Transverse colon (tissue), 4 donors: ENCODE results near the gene SEMA4G. TPM values are rescaled to one million over a fixed set of nuclear protein-coding genes. Genes with fewer than 3 reads are reported as not detected.

Experiments
- DNase-seq: peaks from one replicate; pipeline ENCODE4 v3.0.0-alpha.2; 2019
- H3K27ac ChIP-seq, 4 donors: fragments of 200-600 bp; sonication (generic); 2 replicates each; pipeline ENCODE4 v1.5.1; 2016 to 2018; ENCODE audit warnings: inconsistent platforms in 4 of 4
- H3K27me3 ChIP-seq: fragments of 200-600 bp; sonication (generic); 2 replicates; pipeline ENCODE4 v1.5.1; 2017; ENCODE audit warnings: inconsistent platforms
- H3K36me3 ChIP-seq, 4 donors: fragments of 200-600 bp; sonication (generic); 2 replicates each; pipeline ENCODE4 v1.5.1; 2017 to 2019; ENCODE audit warnings: inconsistent platforms in 4 of 4
- H3K4me1 ChIP-seq, 4 donors: fragments of 200-600 bp; sonication (generic); 2 replicates each; pipeline ENCODE4 v1.5.1; 2017 to 2020; ENCODE audit warnings: inconsistent platforms in 4 of 4
- H3K4me3 ChIP-seq, 4 donors: fragments of 200-600 bp; sonication (generic); 1 replicate in 1 of 4; 2 replicates in 3 of 4; pipeline versions ENCODE4 v1.5.1 to v1.6.1; 2017 to 2019; ENCODE audit warnings: inconsistent platforms in 4 of 4
- H3K9me3 ChIP-seq, 2 donors: fragments of 200-600 bp; sonication (generic); 2 replicates each; pipeline ENCODE4 v1.5.1; 2017 to 2019; ENCODE audit warnings: inconsistent platforms in 2 of 2
- CTCF ChIP-seq, 5 experiments: fragments of 200-600 bp in 3 of 5; fragments of 450-650 bp in 2 of 5; sonication (generic) in 3 of 5; IDR thresholded peaks; 1 replicate in 2 of 5; 2 replicates in 3 of 5; pipeline ENCODE4 v1.5.1; 2016 to 2017; ENCODE audit warnings: antibody characterized with exemption in 5 of 5, inconsistent platforms in 3 of 5, mild to moderate bottlenecking in 2 of 5, moderate library complexity in 1 of 5
- EP300 ChIP-seq: sonication (generic); formaldehyde crosslinking; IDR thresholded peaks from one replicate; pipeline ENCODE4 v1.6.1; 2017; ENCODE audit warnings: antibody characterized with exemption, low read depth
- POLR2A ChIP-seq: fragments of 450-650 bp; IDR thresholded peaks from one replicate; pipeline ENCODE4 v1.6.1; 2016; ENCODE audit warnings: antibody characterized with exemption, mild to moderate bottlenecking, moderate library complexity
- POLR2AphosphoS5 ChIP-seq, 3 donors: sonication (generic); formaldehyde crosslinking; IDR thresholded peaks; one replicate each; pipeline ENCODE4 v1.6.1; 2016; ENCODE audit warnings: antibody characterized with exemption in 3 of 3
- WGBS, 2 donors: methylation state at CpG; one replicate each; pipeline ENCODE4 v1.1.5; 2018; ENCODE audit warnings: low coverage in 1 of 2; 5-methylcytosine and 5-hydroxymethylcytosine counted together
- in situ Hi-C, 4 donors: fragments of 200-750 bp; cut with MboI; loops; one replicate each; pipeline versions ENCODE4 v1.15.0 to v1.15.1; 2017; ENCODE audit warnings: low sequenced_read_pairs in 3 of 4, low pct_ligation_motif_present in 1 of 4, low pct_unique_long_range_greater_than_20kb in 1 of 4
- intact Hi-C: fragments of 100-400 bp; cut with DNase I; formaldehyde crosslinking; loops from one replicate; pipeline ENCODE4 v1.15.1; 2023; ENCODE audit warnings: low total_unique reads
- total RNA-seq, 4 donors: library from RNA; depleted of rRNA; stranded (reverse); fragments of >200 nt; gene quantifications; one replicate each; pipeline ENCODE4 v1.1.0, GENCODE V29; 2016

SEMA4G gene
- total RNA-seq, 4 donors from 2014 or later, result 94.0 to 221 (median 121) TPM

- Histone ChIP-seq H3K4me1 (peaks cover 17 to 27% (median 22%) of the 10 kb centered on the region in 4 donors), H3K9me3 (no peaks in the 10 kb centered on the region), H3K4me3 (peak overlapping the region; percentile 63 to 92 (median 78)), H3K27ac (peak overlapping the region; percentile 77 to 90 (median 86)), H3K27me3 (no peaks in the 10 kb centered on the region), H3K36me3 (peaks cover 0 to 4% (median 1%) of the 10 kb centered on the region in 4 donors)
- in situ Hi-C loops, result no loop called here
- no peak for DNase-seq
- intact Hi-C loops, result no loop called here
- peak in 1 of 3 donors; percentile 4 for TF ChIP-seq POLR2AphosphoS5 (IDR thresholded peaks at IDR 0.05)
- no peak for TF ChIP-seq EP300
- 24% methylated on average over 2 of the region's 17 CpGs; no CpG with 5 or more reads in 1 of the 2 donors for WGBS, 2 donors
Observed at GRCh38 chr10:100986623-100986951, 17.3 kb downstream of the SEMA4G start.

- peak; percentile 88 for DNase-seq
- 0 to 1% methylated on average over 1 to 65 of the region's 75 CpGs for WGBS, 2 donors
- TF ChIP-seq CTCF (IDR thresholded peaks at IDR 0.05) (no peak), POLR2AphosphoS5 (IDR thresholded peaks at IDR 0.05) (peak; percentile 25 to 83 (median 69)), POLR2A (peak; percentile 63)
- peak within 1 kb of the TSS; percentile 77 to 90 (median 86) for H3K27ac ChIP-seq
- intact Hi-C loops (no loop called here), in situ Hi-C loops (no loop called here)
- no peaks in the 10 kb centered on the region for H3K9me3 ChIP-seq
- H3K27me3 ChIP-seq, result no peaks in the 10 kb centered on the region
- H3K4me3 ChIP-seq, result peak within 1 kb of the TSS; percentile 63 to 92 (median 78)
- peaks cover 17 to 27% (median 22%) of the 10 kb centered on the region in 4 donors for H3K4me1 ChIP-seq
- H3K36me3 ChIP-seq, result peaks cover 0 to 4% (median 1%) of the 10 kb centered on the region in 4 donors
Observed at GRCh38 chr10:100986952-100987684, 17.8 kb downstream of the SEMA4G start, which contains the start of the genes MRPL43 and TWNK. MRPL43 (minus strand) TSS chr10:100987497; CDS start chr10:100987443, 54 bp downstream. TWNK (plus strand) TSS chr10:100987543; CDS start chr10:100988211, 668 bp downstream.

- WGBS, 2 donors, result 0 to 2% methylated on average over 15 of the region's 15 CpGs
- peak overlapping the region; percentile 63 to 92 (median 78) for H3K4me3 ChIP-seq
- H3K36me3 ChIP-seq, result peaks cover 0 to 4% (median 1%) of the 10 kb centered on the region in 4 donors
- DNase-seq, result no peak
- peaks cover 17 to 27% (median 22%) of the 10 kb centered on the region in 4 donors for H3K4me1 ChIP-seq
- in situ Hi-C loops (no loop called here), intact Hi-C loops (no loop called here)
- no peaks in the 10 kb centered on the region for H3K9me3 ChIP-seq
- peak overlapping the region; percentile 77 to 90 (median 86) for H3K27ac ChIP-seq
- TF ChIP-seq POLR2AphosphoS5 (IDR thresholded peaks at IDR 0.05) (no peak), POLR2A (no peak), EP300 (no peak), CTCF (IDR thresholded peaks at IDR 0.05) (no peak)
- no peaks in the 10 kb centered on the region for H3K27me3 ChIP-seq
Observed at GRCh38 chr10:100987685-100988049, 18.4 kb downstream of the SEMA4G start.

GRCh38 chr10:100988166-100988565, 18.9 kb downstream of the SEMA4G start:
- no peaks in the 10 kb centered on the region for H3K9me3 ChIP-seq
- no peak for DNase-seq
- intact Hi-C loops, result no loop called here
- TF ChIP-seq CTCF (IDR thresholded peaks at IDR 0.05) (no peak), EP300 (no peak), POLR2AphosphoS5 (IDR thresholded peaks at IDR 0.05) (no peak), POLR2A (no peak)
- no peaks in the 10 kb centered on the region for H3K27me3 ChIP-seq
- in situ Hi-C loops, result no loop called here
- peaks cover 17 to 27% (median 22%) of the 10 kb centered on the region in 4 donors for H3K4me1 ChIP-seq
- H3K27ac ChIP-seq, result no peak overlapping the region
- 76% methylated on average over 10 of the region's 10 CpGs; no CpG with 5 or more reads in 1 of the 2 donors for WGBS, 2 donors
- H3K36me3 ChIP-seq, result peaks cover 0 to 4% (median 3%) of the 10 kb centered on the region in 4 donors
- peak overlapping the region in 3 of 4 donors; percentile 63 to 92 (median 71) for H3K4me3 ChIP-seq
